Neural cell (in vitro differentiated cells): ENCODE measurements around the gene DDT.
"Not testable (repeated sequence)": the region's sequence is repeated elsewhere in the genome, so short reads cannot be mapped to it uniquely, and the experiment has no call there.

Source experiments
- EP300 ChIP-seq: fragments of 450-650 bp; conservative IDR thresholded peaks from 2 replicates; pipeline ENCODE4 v1.6.1; 2014; ENCODE audit warnings: antibody characterized with exemption, mild to moderate bottlenecking, moderate library complexity; ENCODE audit not compliant: poor library complexity, severe bottlenecking
- EZH2 ChIP-seq: fragments of 200-600, 300-800 bp; shearing (Covaris generic), sonication (generic); IDR thresholded peaks from 2 replicates; pipeline ENCODE4 v1.6.1; 2014; ENCODE audit warnings: antibody characterized with exemption, low read length, borderline replicate concordance, mild to moderate bottlenecking; ENCODE audit not compliant: insufficient read depth, poor library complexity, severe bottlenecking
- MXI1 ChIP-seq: fragments of 450-650 bp; conservative IDR thresholded peaks from 2 replicates; pipeline ENCODE4 v1.6.1; 2014; ENCODE audit warnings: antibody characterized with exemption, mild to moderate bottlenecking; ENCODE audit not compliant: poor library complexity, severe bottlenecking
- POLR2AphosphoS5 ChIP-seq: IDR thresholded peaks from 2 replicates; pipeline ENCODE4 v1.6.1; 2012
- RAD21 ChIP-seq: fragments of 450-650 bp; conservative IDR thresholded peaks from 2 replicates; pipeline ENCODE4 v1.6.1; 2014; ENCODE audit warnings: antibody characterized with exemption, mild to moderate bottlenecking, moderate library complexity
- REST ChIP-seq: IDR thresholded peaks from 2 replicates; pipeline ENCODE4 v1.6.1; 2012; ENCODE audit warnings: borderline replicate concordance
- SMC3 ChIP-seq: fragments of 450-650 bp; conservative IDR thresholded peaks from 2 replicates; pipeline ENCODE4 v1.6.1; 2014; ENCODE audit warnings: antibody characterized with exemption, mild to moderate bottlenecking, moderate library complexity; ENCODE audit not compliant: poor library complexity
- TAF1 ChIP-seq: IDR thresholded peaks from 2 replicates; pipeline ENCODE4 v1.6.1; 2012; ENCODE audit warnings: low read depth
- TF ChIP-seq, protein P1 (sequence below): fragments of 450-650 bp; IDR thresholded peaks from 2 replicates; pipeline ENCODE4 v1.5.1; 2014; ENCODE audit warnings: antibody characterized with exemption, mild to moderate bottlenecking, moderate library complexity; ENCODE audit not compliant: poor library complexity, severe bottlenecking

- TF ChIP-seq MXI1, EZH2, EP300, POLR2AphosphoS5, TAF1, REST, SMC3, RAD21: not testable (repeated sequence)
- TF ChIP-seq, protein P1, sequence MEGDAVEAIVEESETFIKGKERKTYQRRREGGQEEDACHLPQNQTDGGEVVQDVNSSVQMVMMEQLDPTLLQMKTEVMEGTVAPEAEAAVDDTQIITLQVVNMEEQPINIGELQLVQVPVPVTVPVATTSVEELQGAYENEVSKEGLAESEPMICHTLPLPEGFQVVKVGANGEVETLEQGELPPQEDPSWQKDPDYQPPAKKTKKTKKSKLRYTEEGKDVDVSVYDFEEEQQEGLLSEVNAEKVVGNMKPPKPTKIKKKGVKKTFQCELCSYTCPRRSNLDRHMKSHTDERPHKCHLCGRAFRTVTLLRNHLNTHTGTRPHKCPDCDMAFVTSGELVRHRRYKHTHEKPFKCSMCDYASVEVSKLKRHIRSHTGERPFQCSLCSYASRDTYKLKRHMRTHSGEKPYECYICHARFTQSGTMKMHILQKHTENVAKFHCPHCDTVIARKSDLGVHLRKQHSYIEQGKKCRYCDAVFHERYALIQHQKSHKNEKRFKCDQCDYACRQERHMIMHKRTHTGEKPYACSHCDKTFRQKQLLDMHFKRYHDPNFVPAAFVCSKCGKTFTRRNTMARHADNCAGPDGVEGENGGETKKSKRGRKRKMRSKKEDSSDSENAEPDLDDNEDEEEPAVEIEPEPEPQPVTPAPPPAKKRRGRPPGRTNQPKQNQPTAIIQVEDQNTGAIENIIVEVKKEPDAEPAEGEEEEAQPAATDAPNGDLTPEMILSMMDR, result not testable (repeated sequence)
Observed at GRCh38 chr22:23966568-23966967, 7.7 kb downstream of the DDT start, which contains the start of gene DDTL.
